K562 (cell line): Measurements from ENCODE around the gene APOL2. TPM values are rescaled to one million over a fixed set of nuclear protein-coding genes. Genes with fewer than 3 reads are reported as not detected.

Experiments
- DPF2 ChIP-seq: fragments of 450-650 bp; IDR thresholded peaks from 2 replicates; pipeline ENCODE4 v1.6.1; 2016
- HNRNPLL ChIP-seq: fragments of 200-400 bp; formaldehyde crosslinking; IDR thresholded peaks from 2 replicates; pipeline ENCODE4 v1.6.1; 2017; ENCODE audit warnings: low read length, low read depth, mild to moderate bottlenecking; ENCODE audit not compliant: poor library complexity, severe bottlenecking
- JUN ChIP-seq, 2 experiments: sonication (generic) in 1 of 2; formaldehyde crosslinking in 1 of 2; IDR thresholded peaks; 2 replicates each; pipeline versions ENCODE4 v1.6.1 to v1.8.0; 2012 to 2022; ENCODE audit warnings: borderline replicate concordance in 2 of 2, mild to moderate bottlenecking in 2 of 2, improper control_type of control experiment in 1 of 2, low read depth in 1 of 2, low read length in 1 of 2, missing genetic modification reagents in 1 of 2
- KDM1A ChIP-seq, 2 experiments: fragments of 450-650 bp; IDR thresholded peaks; 2 replicates each; pipeline ENCODE4 v1.6.1; 2016; ENCODE audit warnings: mild to moderate bottlenecking in 2 of 2
- POLR2AphosphoS5 ChIP-seq: IDR thresholded peaks from 2 replicates; pipeline ENCODE4 v1.6.1; 2011; ENCODE audit warnings: mild to moderate bottlenecking, low read depth, low read length, moderate library complexity; ENCODE audit not compliant: control insufficient read depth, insufficient read depth
- RBM15 ChIP-seq: fragments of 200-400 bp; formaldehyde crosslinking; IDR thresholded peaks from 2 replicates; pipeline ENCODE4 v1.6.1; 2018; ENCODE audit warnings: mild to moderate bottlenecking, low read length, moderate library complexity; ENCODE audit not compliant: insufficient read depth
- RFX5 ChIP-seq: IDR thresholded peaks from 2 replicates; pipeline ENCODE4 v1.6.1; 2011; ENCODE audit warnings: low read depth, mild to moderate bottlenecking, improper control_type of control experiment, low read length
- TAF9B ChIP-seq: fragments of 450-650 bp; IDR thresholded peaks from 2 replicates; pipeline ENCODE4 v1.6.1; 2018; ENCODE audit warnings: mild to moderate bottlenecking; ENCODE audit not compliant: partially characterized antibody
- ZKSCAN3 ChIP-seq: fragments of 250-450 bp; sonication (Bioruptor Pico); IDR thresholded peaks from 2 replicates; pipeline ENCODE4 v1.4.0; 2020
- ZNF316 ChIP-seq: fragments of 450-650 bp; IDR thresholded peaks from 2 replicates; pipeline ENCODE4 v1.6.1; 2016
- ZNF707 ChIP-seq: fragments of 250-450 bp; sonication (Bioruptor Pico); conservative IDR thresholded peaks from 2 replicates; pipeline ENCODE4 v1.8.0; 2022; ENCODE audit warnings: inconsistent platforms, mild to moderate bottlenecking, moderate library complexity
- ZNF766 ChIP-seq: fragments of 200-800 bp; sonication (Bioruptor generic); conservative IDR thresholded peaks from 2 replicates; pipeline ENCODE4 v1.6.1; 2016; ENCODE audit warnings: missing genetic modification characterization, missing compliant biosample characterization
- polyA plus RNA-seq, 8 experiments: library from polyadenylated mRNA; depleted of rRNA in 4 of 8; stranded (reverse) in 5 of 8; unstranded in 3 of 8; fragments of >200 nt; fragmentation: Nextera tagmentation in 2 of 8; fragmentation: Illumina TruSeq in 1 of 8; extraction: Ambion mirVana in 2 of 8; extraction: Trizol in 1 of 8; gene quantifications; 2 replicates each; pipeline versions ENCODE4 v1.2.1 to v1.2.3, GENCODE V29; 2011 to 2014; ENCODE audit warnings: inconsistent platforms in 1 of 8, missing spikeins in 1 of 8
- total RNA-seq, 7 experiments: library from RNA; depleted of rRNA in 6 of 7; stranded (reverse); fragments of >200 nt in 6 of 7; fragmentation: Illumina TruSeq in 2 of 7; extraction: Trizol in 2 of 7; gene quantifications; 2 replicates each; pipeline versions ENCODE4 v1.2.1 to v1.2.3, GENCODE V29; 2011 to 2021; ENCODE audit warnings: low replicate concordance in 1 of 7
- TF ChIP-seq, protein P1 (sequence below): fragments of 200-400 bp; formaldehyde crosslinking; IDR thresholded peaks from 2 replicates; pipeline ENCODE4 v1.6.1; 2017; ENCODE audit warnings: mild to moderate bottlenecking, low read depth, low read length, moderate library complexity
- TF ChIP-seq, protein P2 (sequence below), 2 experiments: fragments of 450-650 bp; formaldehyde crosslinking in 1 of 2; IDR thresholded peaks; 2 replicates each; pipeline versions ENCODE4 v1.4.0 to v1.6.1; 2014 to 2020; ENCODE audit warnings: mild to moderate bottlenecking in 2 of 2, borderline replicate concordance in 1 of 2, low read depth in 1 of 2
- TF ChIP-seq, protein P3 (sequence below): sonication (generic); formaldehyde crosslinking; IDR thresholded peaks from 2 replicates; pipeline ENCODE4 v1.8.1; 2023; ENCODE audit warnings: mild to moderate bottlenecking, missing genetic modification reagents

The APOL2 gene
- total and polyA plus RNA-seq, 9 of the 15 experiments (the other 6 are each of a cell fraction or from before 2014, with no cell fraction given) = 2.7 to 10.6 (median 8.9) TPM

DNA sequence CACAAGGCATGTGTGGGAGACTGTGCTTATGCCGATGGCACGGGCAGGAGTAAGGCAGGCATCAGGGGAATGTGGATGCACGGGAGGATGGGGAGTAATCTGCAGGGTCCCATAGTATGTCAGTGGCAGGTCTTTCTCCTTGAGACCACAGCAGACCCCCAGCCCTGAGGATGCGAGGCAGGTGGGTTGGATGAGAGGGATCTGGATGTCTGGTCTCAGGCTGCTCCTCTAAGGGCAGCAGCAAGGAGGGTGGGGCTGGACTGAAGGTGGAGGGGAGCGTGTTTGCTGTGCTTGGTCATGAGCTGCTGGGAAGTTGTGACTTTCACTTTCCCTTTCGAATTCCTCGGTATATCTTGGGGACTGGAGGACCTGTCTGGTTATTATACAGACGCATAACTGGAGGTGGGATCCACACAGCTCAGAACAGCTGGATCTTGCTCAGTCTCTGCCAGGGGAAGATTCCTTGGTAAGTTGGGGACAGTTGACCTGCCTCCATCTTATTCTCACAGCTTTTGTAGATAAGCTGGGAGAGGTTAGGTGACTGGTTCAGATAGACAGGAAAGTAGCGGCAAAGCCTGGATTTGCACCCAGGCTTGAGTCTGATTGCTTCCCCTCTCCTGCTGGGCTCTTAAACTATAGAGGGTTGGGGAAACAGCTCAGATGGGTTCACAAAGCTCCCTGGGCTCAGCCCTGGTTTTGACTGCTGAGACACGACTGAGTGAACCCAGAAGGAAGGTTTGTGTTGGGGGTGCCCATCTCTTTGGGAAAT lies 13.6 kb upstream of the APOL2 start, which contains the start of gene APOL1 (continued):
- TF ChIP-seq, protein P1, sequence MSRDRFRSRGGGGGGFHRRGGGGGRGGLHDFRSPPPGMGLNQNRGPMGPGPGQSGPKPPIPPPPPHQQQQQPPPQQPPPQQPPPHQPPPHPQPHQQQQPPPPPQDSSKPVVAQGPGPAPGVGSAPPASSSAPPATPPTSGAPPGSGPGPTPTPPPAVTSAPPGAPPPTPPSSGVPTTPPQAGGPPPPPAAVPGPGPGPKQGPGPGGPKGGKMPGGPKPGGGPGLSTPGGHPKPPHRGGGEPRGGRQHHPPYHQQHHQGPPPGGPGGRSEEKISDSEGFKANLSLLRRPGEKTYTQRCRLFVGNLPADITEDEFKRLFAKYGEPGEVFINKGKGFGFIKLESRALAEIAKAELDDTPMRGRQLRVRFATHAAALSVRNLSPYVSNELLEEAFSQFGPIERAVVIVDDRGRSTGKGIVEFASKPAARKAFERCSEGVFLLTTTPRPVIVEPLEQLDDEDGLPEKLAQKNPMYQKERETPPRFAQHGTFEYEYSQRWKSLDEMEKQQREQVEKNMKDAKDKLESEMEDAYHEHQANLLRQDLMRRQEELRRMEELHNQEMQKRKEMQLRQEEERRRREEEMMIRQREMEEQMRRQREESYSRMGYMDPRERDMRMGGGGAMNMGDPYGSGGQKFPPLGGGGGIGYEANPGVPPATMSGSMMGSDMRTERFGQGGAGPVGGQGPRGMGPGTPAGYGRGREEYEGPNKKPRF = no peak
- TF ChIP-seq RBM15 (no peak), TAF9B (peak; percentile 59), POLR2AphosphoS5 (no peak), HNRNPLL (no peak), KDM1A (IDR thresholded peaks at IDR 0.05) (no peak), ZNF707 (CRISPR knock-in tag) (no peak), ZKSCAN3 (CRISPR knock-in tag) (no peak), JUN (IDR thresholded peaks at IDR 0.05; ENCODE audit: borderline replicate concordance, low read depth, low read length) (no peak), JUN (CRISPR knock-in tag; IDR thresholded peaks at IDR 0.05; ENCODE audit: borderline replicate concordance) (no peak), ZNF766 (CRISPR knock-in tag) (no peak), RFX5 (no peak), DPF2 (peak; percentile 51), ZNF316 (0 out of 2 replicates have a peak, but pooled peaks have one; percentile 2)
- TF ChIP-seq, protein P2, sequence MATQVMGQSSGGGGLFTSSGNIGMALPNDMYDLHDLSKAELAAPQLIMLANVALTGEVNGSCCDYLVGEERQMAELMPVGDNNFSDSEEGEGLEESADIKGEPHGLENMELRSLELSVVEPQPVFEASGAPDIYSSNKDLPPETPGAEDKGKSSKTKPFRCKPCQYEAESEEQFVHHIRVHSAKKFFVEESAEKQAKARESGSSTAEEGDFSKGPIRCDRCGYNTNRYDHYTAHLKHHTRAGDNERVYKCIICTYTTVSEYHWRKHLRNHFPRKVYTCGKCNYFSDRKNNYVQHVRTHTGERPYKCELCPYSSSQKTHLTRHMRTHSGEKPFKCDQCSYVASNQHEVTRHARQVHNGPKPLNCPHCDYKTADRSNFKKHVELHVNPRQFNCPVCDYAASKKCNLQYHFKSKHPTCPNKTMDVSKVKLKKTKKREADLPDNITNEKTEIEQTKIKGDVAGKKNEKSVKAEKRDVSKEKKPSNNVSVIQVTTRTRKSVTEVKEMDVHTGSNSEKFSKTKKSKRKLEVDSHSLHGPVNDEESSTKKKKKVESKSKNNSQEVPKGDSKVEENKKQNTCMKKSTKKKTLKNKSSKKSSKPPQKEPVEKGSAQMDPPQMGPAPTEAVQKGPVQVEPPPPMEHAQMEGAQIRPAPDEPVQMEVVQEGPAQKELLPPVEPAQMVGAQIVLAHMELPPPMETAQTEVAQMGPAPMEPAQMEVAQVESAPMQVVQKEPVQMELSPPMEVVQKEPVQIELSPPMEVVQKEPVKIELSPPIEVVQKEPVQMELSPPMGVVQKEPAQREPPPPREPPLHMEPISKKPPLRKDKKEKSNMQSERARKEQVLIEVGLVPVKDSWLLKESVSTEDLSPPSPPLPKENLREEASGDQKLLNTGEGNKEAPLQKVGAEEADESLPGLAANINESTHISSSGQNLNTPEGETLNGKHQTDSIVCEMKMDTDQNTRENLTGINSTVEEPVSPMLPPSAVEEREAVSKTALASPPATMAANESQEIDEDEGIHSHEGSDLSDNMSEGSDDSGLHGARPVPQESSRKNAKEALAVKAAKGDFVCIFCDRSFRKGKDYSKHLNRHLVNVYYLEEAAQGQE (IDR thresholded peaks at IDR 0.05; ENCODE audit: borderline replicate concordance) = no peak
- TF ChIP-seq, protein P2 (CRISPR knock-in tag; IDR thresholded peaks at IDR 0.05; ENCODE audit: low read depth) = no peak
- TF ChIP-seq, protein P3, sequence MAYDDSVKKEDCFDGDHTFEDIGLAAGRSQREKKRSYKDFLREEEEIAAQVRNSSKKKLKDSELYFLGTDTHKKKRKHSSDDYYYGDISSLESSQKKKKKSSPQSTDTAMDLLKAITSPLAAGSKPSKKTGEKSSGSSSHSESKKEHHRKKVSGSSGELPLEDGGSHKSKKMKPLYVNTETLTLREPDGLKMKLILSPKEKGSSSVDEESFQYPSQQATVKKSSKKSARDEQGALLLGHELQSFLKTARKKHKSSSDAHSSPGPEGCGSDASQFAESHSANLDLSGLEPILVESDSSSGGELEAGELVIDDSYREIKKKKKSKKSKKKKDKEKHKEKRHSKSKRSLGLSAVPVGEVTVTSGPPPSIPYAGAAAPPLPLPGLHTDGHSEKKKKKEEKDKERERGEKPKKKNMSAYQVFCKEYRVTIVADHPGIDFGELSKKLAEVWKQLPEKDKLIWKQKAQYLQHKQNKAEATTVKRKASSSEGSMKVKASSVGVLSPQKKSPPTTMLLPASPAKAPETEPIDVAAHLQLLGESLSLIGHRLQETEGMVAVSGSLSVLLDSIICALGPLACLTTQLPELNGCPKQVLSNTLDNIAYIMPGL (CRISPR knock-in tag) = no peak
